Activated B cell treated with CpG ODN at 0.5 μM for 24 hours (primary cell): ENCODE results near the gene SHISA6. TPM values are rescaled to one million over a fixed set of nuclear protein-coding genes. Genes with fewer than 3 reads are reported as not detected.

Experiments
- ATAC-seq: fragments of 200-7000 bp; cut with Tn5 transposase; one replicate; pipeline ENCODE4 v1.10.0; 2021; ENCODE audit warnings: low read depth, mild to moderate bottlenecking, moderate library complexity
- CTCF ChIA-PET: fragments of 350-600 bp; sonication (Branson Sonifier 250); formaldehyde crosslinking; loops from one replicate; lab custom pipeline; 2021; ENCODE audit warnings: antibody characterized with exemption; lab: Charles Lee
- POLR2A ChIA-PET: fragments of 350-600 bp; sonication (Branson Sonifier 250); formaldehyde crosslinking; loops from one replicate; lab custom pipeline; 2021; ENCODE audit warnings: antibody characterized with exemption; lab: Charles Lee
- DNase-seq: peaks from one replicate; pipeline ENCODE4 v3.0.0; 2022
- H3K27ac Mint-ChIP-seq: one replicate; pipeline ENCODE4 v1.8.0; 2020; ENCODE audit warnings: mixed read lengths
- H3K27me3 Mint-ChIP-seq: one replicate; pipeline ENCODE4 v1.8.0; 2021; ENCODE audit warnings: mixed read lengths
- H3K36me3 Mint-ChIP-seq: one replicate; pipeline ENCODE4 v1.8.0; 2021; ENCODE audit warnings: low read depth, mixed read lengths
- H3K4me1 Mint-ChIP-seq: one replicate; pipeline ENCODE4 v1.8.0; 2021; ENCODE audit warnings: mixed read lengths
- H3K4me3 Mint-ChIP-seq: one replicate; pipeline ENCODE4 v1.8.0; 2020; ENCODE audit warnings: mild to moderate bottlenecking, mixed read lengths
- H3K9me3 Mint-ChIP-seq: one replicate; pipeline ENCODE4 v1.8.0; 2020; ENCODE audit warnings: mixed read lengths
- CTCF ChIP-seq: fragments of 200-600 bp; IDR thresholded peaks from one replicate; pipeline ENCODE4 v1.8.0; 2022; ENCODE audit warnings: antibody characterized with exemption, mild to moderate bottlenecking
- intact Hi-C: fragments of 100-400 bp; cut with micrococcal nuclease; formaldehyde crosslinking; loops from one replicate; pipeline ENCODE4 v1.15.1; 2024
- total RNA-seq: library from RNA; stranded (reverse); gene quantifications from 2 replicates; pipeline ENCODE4 v1.2.3, GENCODE V29; 2022

SHISA6 gene
- total RNA-seq, 1 donor from 2014 or later, result not detected

GRCh38 chr17:11545696-11546095 lies 304.7 kb downstream of the SHISA6 start:
- POLR2A ChIA-PET, result no interaction called here
- H3K9me3 Mint-ChIP-seq, result peaks cover 10% of the 10 kb centered on the region
- intact Hi-C loops, result no loop called here

GRCh38 chr17:11547853-11548252 lies 306.8 kb downstream of the SHISA6 start:
- ChIA-PET POLR2A (no interaction called here), CTCF (no interaction called here)
- H3K9me3 Mint-ChIP-seq, result peaks cover 3% of the 10 kb centered on the region
- TF ChIP-seq CTCF, result no peak
- H3K4me3 Mint-ChIP-seq, result no peak overlapping the region
- ATAC-seq (no peak), DNase-seq (no peak)
- no peaks in the 10 kb centered on the region for H3K27me3 Mint-ChIP-seq
- intact Hi-C loops, result no loop called here
- H3K4me1 Mint-ChIP-seq, result no peaks in the 10 kb centered on the region
- H3K36me3 Mint-ChIP-seq, result no peaks in the 10 kb centered on the region
- H3K27ac Mint-ChIP-seq, result no peak overlapping the region

More at GRCh38 chr17:11545696-11546095, 304.7 kb downstream of the SHISA6 start:
- Mint-ChIP-seq H3K4me1 (no peaks in the 10 kb centered on the region), H3K36me3 (no peaks in the 10 kb centered on the region), H3K27ac (no peak overlapping the region), H3K4me3 (no peak overlapping the region), H3K27me3 (no peaks in the 10 kb centered on the region)
- ATAC-seq (no peak), DNase-seq (no peak)
- CTCF ChIA-PET, result no interaction called here
- TF ChIP-seq CTCF, result no peak

DNA sequence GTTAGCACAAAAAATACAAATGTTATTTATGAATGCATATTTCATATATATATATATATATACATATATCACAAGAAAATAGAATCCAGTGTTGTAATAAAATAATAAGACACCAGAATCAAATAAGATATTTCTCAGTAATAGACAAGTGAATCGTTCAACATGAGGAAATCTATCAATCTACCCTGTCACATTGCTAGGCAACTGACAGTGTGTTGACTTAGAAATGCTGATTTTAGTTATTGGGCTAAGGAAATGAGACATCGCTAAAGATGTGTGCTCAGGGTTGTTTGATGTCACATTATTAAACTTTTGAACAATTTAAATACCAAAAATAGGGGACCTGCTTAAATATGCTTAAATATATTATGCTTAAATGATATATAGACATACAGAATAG lies 307.4 kb downstream of the SHISA6 start:
- Mint-ChIP-seq H3K9me3 (peaks cover 3% of the 10 kb centered on the region), H3K27ac (no peak overlapping the region), H3K4me1 (no peaks in the 10 kb centered on the region), H3K27me3 (no peaks in the 10 kb centered on the region), H3K4me3 (no peak overlapping the region), H3K36me3 (no peaks in the 10 kb centered on the region)
- no peak for TF ChIP-seq CTCF
- intact Hi-C loops, result no loop called here
- DNase-seq, result no peak
- ATAC-seq, result no peak
- ChIA-PET CTCF (no interaction called here), POLR2A (no interaction called here)

- ATAC-seq (no peak), DNase-seq (no peak)
- Mint-ChIP-seq H3K27ac (no peak overlapping the region), H3K4me3 (no peak overlapping the region), H3K27me3 (no peaks in the 10 kb centered on the region), H3K4me1 (no peaks in the 10 kb centered on the region), H3K36me3 (no peaks in the 10 kb centered on the region), H3K9me3 (peaks cover 8% of the 10 kb centered on the region)
- ChIA-PET POLR2A (no interaction called here), CTCF (no interaction called here)
- TF ChIP-seq CTCF, result no peak
- intact Hi-C loops, result no loop called here
Measured at GRCh38 chr17:11550431-11550830, 309.4 kb downstream of the SHISA6 start.

- CTCF ChIA-PET, result no interaction called here
- no peak overlapping the region for H3K27ac Mint-ChIP-seq
- H3K9me3 Mint-ChIP-seq, result peaks cover 5% of the 10 kb centered on the region
- ATAC-seq (no peak), DNase-seq (no peak)
- no peaks in the 10 kb centered on the region for H3K36me3 Mint-ChIP-seq
- no peaks in the 10 kb centered on the region for H3K27me3 Mint-ChIP-seq
- H3K4me1 Mint-ChIP-seq, result no peaks in the 10 kb centered on the region
- intact Hi-C loops, result no loop called here
- POLR2A ChIA-PET, result no interaction called here
- H3K4me3 Mint-ChIP-seq, result no peak overlapping the region
- TF ChIP-seq CTCF, result no peak
Measured at GRCh38 chr17:11551442-11551841, 310.4 kb downstream of the SHISA6 start.
